Measurements from ENCODE around the gene MST1. TPM values are rescaled to one million over a fixed set of nuclear protein-coding genes. Genes with fewer than 3 reads are reported as not detected.
"Not testable (repeated sequence)": the region's sequence is repeated elsewhere in the genome, so short reads cannot be mapped to it uniquely, and the experiment has no call there.

The MST1 gene
- total RNA-seq, 1 donor from 2014 or later, result 8.3 TPM

GRCh38 chr3:49703443-49703927, 14.2 kb upstream of the MST1 start:
- H3K27ac Mint-ChIP-seq, result no peak overlapping the region
- peaks cover 18% of the 10 kb centered on the region for H3K36me3 Mint-ChIP-seq (ENCODE audit: low read depth)
- DNase-seq (ENCODE audit: low spot score), result peak; percentile 56
- H3K4me1 Mint-ChIP-seq (ENCODE audit: low read depth), result no peaks in the 10 kb centered on the region
- H3K27me3 Mint-ChIP-seq (ENCODE audit: low read depth), result no peaks in the 10 kb centered on the region
- H3K9me3 Mint-ChIP-seq, result no peaks in the 10 kb centered on the region
- H3K4me3 Mint-ChIP-seq (ENCODE audit: low read depth), result no peak overlapping the region
- intact Hi-C loops (cut with micrococcal nuclease), result loop anchor here (1.0 to 2.0 kb wide), 2 partner anchors 15 to 136 kb away; partner anchors contain the start of gene AMIGO3

DNA sequence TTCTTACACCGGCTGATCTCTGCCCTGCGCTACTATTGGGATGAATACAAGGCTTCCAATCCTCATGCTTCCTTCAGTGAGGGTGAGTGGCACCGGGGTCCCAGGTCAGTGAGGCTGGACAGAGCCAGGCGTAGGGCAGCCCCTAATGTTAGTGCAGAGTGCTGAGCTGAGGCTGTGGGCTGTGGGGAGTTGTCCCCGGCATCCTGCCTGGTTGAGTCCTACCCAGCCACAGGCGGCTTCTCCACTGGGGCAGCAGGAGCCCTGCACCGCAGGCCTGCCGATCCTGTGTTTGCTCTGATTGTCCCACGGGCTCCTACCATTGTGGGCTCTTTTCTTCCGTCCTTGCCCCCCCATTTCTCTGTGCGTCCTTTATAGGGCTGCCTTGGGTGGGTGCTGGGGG, 13.4 kb upstream of the MST1 start:
- Mint-ChIP-seq H3K36me3 (ENCODE audit: low read depth) (peaks cover 16% of the 10 kb centered on the region), H3K4me1 (ENCODE audit: low read depth) (no peaks in the 10 kb centered on the region), H3K4me3 (ENCODE audit: low read depth) (no peak overlapping the region), H3K27ac (no peak overlapping the region), H3K27me3 (ENCODE audit: low read depth) (no peaks in the 10 kb centered on the region), H3K9me3 (no peaks in the 10 kb centered on the region)
- DNase-seq (ENCODE audit: low spot score), result no peak
- intact Hi-C loops (cut with micrococcal nuclease), result loop anchor here (1.0 to 2.0 kb wide), 2 partner anchors 16 to 137 kb away; partner anchors contain the start of gene AMIGO3

GRCh38 chr3:49701388-49702077, 12.3 kb upstream of the MST1 start:
- no peak for DNase-seq (ENCODE audit: low spot score)
- no peaks in the 10 kb centered on the region for H3K4me1 Mint-ChIP-seq (ENCODE audit: low read depth)
- H3K4me3 Mint-ChIP-seq (ENCODE audit: low read depth), result no peak overlapping the region
- no peaks in the 10 kb centered on the region for H3K27me3 Mint-ChIP-seq (ENCODE audit: low read depth)
- H3K36me3 Mint-ChIP-seq (ENCODE audit: low read depth), result peaks cover 8% of the 10 kb centered on the region
- no peaks in the 10 kb centered on the region for H3K9me3 Mint-ChIP-seq
- no peak overlapping the region for H3K27ac Mint-ChIP-seq
- intact Hi-C loops (cut with micrococcal nuclease), result loop anchor here (2.0 kb wide), 1 partner anchor 17 kb away; the partner anchor contains the start of gene AMIGO3

GRCh38 chr3:49700453-49701128, 11.3 kb upstream of the MST1 start:
- Mint-ChIP-seq H3K4me1 (ENCODE audit: low read depth) (no peaks in the 10 kb centered on the region), H3K4me3 (ENCODE audit: low read depth) (no peak overlapping the region), H3K36me3 (ENCODE audit: low read depth) (peaks cover 8% of the 10 kb centered on the region), H3K27ac (no peak overlapping the region), H3K27me3 (ENCODE audit: low read depth) (no peaks in the 10 kb centered on the region), H3K9me3 (no peaks in the 10 kb centered on the region)
- DNase-seq (ENCODE audit: low spot score), result no peak
- intact Hi-C loops (cut with micrococcal nuclease), result no loop called here

- Mint-ChIP-seq H3K36me3 (ENCODE audit: low read depth) (peaks cover 8% of the 10 kb centered on the region), H3K4me3 (ENCODE audit: low read depth) (no peak overlapping the region), H3K27ac (no peak overlapping the region), H3K4me1 (ENCODE audit: low read depth) (no peaks in the 10 kb centered on the region), H3K27me3 (ENCODE audit: low read depth) (no peaks in the 10 kb centered on the region), H3K9me3 (no peaks in the 10 kb centered on the region)
- intact Hi-C loops (cut with micrococcal nuclease), result no loop called here
- DNase-seq (ENCODE audit: low spot score), result no peak
Observed at GRCh38 chr3:49700014-49700413, 10.7 kb upstream of the MST1 start.

DNA sequence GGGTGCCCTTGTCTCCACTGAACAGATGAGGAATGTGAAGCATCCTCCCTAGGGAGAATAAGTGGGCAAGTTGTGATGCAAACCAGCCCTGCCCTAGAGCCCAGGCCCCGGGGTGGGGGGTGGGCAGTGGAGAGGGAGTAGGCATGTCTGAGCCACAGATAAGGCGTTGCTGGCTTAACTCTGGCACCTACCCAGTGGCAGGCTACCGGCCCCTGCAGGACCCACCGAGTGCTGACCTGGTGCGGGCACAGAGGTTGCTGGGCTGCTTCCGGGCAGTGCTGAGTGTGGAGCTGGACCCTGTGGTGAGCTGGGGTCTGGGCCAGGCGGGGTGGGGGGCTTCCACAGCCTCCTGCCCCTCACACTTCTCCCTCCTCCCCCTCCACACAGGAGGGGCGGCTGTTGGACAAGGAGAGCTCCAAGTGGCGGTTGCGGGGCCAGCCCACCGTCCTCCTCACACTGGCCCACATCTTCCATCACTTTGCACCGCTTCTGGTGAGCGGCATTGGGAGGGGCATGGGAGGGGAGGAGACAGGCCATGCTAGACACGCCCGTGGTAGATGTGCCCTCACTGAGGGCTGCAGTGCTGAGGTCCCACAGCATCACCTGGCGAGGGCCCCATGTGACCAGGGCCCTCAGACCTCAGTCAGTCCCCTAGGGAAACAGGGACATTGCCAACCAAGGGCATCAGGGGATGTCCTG, 10.2 kb upstream of the MST1 start:
- no peaks in the 10 kb centered on the region for H3K27me3 Mint-ChIP-seq (ENCODE audit: low read depth)
- DNase-seq (ENCODE audit: low spot score), result no peak
- H3K36me3 Mint-ChIP-seq (ENCODE audit: low read depth), result peaks cover 8% of the 10 kb centered on the region
- no peaks in the 10 kb centered on the region for H3K4me1 Mint-ChIP-seq (ENCODE audit: low read depth)
- H3K4me3 Mint-ChIP-seq (ENCODE audit: low read depth), result no peak overlapping the region
- intact Hi-C loops (cut with micrococcal nuclease), result no loop called here
- no peaks in the 10 kb centered on the region for H3K9me3 Mint-ChIP-seq
- no peak overlapping the region for H3K27ac Mint-ChIP-seq

DNA sequence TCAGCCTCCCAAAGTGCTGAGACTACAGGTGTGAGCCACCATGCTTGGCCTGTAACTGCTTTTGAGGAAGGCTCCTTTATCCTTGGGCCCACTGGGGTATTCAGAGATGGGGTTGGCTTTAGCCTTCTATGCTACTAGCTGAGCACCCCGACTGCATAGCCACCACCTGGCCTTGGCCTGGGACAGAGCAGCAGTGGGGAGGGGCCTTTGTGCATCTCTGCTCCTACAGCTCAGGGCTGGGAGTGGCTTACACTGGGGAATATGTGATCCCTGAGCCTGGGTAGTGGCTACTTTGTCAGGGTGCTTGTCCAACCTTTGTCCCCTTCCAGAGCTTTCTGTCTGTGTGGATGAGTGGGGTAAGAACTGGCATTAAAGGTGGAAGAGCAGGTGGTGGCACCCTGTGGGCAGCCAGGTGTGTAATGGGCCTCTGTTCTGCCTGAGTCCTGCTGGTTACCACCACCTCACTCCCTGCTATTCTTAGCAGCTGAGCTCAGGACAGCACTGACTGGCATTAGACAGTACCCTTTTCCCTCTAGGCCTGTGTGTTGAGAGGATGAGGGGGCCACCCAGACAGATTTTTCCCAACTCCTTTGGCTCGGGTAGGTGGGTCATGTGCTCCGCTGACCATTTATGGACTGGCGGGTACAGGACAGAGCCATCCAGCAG, 6.2 kb upstream of the MST1 start:
- H3K27me3 Mint-ChIP-seq (ENCODE audit: low read depth); intact Hi-C loops (cut with micrococcal nuclease); H3K36me3 Mint-ChIP-seq (ENCODE audit: low read depth); H3K4me3 Mint-ChIP-seq (ENCODE audit: low read depth); DNase-seq (ENCODE audit: low spot score); H3K27ac Mint-ChIP-seq; H3K4me1 Mint-ChIP-seq (ENCODE audit: low read depth); H3K9me3 Mint-ChIP-seq: not testable (repeated sequence)

DNA sequence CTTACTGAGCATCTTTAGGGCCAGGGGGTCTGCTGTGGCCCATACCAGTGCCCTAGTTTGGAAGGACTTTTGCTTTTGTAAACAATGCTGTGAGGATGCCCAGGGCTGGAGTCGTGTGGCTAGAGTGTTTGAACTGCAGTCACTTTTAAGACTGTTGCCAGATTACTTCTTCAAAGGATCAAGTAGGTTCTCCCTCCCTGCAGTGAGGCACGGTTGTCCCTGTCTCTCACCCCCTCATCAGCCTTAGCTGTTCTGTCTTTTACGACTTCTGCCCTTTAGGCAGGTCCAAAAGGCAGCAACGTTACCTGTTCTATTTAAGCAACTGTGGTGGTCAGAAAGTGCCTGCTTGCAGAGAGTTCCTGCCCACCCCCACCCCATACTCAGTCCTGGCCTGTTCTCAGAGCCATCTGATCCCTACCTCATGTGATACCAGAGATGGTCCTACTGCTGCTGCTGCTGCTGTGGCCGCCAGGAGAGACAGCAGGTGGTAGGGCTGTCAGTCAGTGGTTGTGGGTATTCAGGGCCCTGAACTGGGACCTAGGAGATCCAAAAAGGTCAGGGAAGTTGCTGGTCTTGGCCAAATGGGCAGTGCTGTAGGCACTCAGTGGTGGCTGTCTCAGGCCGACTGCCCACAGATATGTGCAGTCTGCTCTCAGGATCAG, 5.3 kb upstream of the MST1 start:
- H3K9me3 Mint-ChIP-seq; H3K36me3 Mint-ChIP-seq (ENCODE audit: low read depth); DNase-seq (ENCODE audit: low spot score); H3K4me3 Mint-ChIP-seq (ENCODE audit: low read depth); H3K27me3 Mint-ChIP-seq (ENCODE audit: low read depth); intact Hi-C loops (cut with micrococcal nuclease); H3K27ac Mint-ChIP-seq: not testable (repeated sequence)
- H3K4me1 Mint-ChIP-seq (ENCODE audit: low read depth), result peaks cover 15% of the 10 kb centered on the region

DNA sequence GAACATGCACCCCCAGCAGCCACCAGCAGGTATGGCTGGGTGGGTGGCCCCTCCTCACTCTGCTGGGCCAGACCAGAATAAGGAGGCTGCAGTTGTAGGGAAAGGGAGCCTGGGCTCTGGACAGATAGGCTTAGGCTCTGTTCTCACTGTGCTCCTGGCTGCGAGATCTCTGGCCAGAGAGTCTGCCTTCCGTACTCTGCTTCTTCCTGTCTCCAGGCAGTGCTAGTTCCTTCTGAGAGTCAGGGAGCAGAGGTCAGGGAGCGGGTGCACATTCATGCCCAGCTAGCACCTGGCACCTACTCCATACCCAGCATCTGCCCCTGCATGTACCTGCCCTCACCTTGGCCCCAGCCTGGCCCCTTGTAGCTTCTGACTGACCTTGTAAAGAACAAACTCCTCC, 2.2 kb upstream of the MST1 start:
- H3K4me3 Mint-ChIP-seq (ENCODE audit: low read depth); intact Hi-C loops (cut with micrococcal nuclease); H3K9me3 Mint-ChIP-seq; DNase-seq (ENCODE audit: low spot score); H3K27me3 Mint-ChIP-seq (ENCODE audit: low read depth); H3K27ac Mint-ChIP-seq; H3K36me3 Mint-ChIP-seq (ENCODE audit: low read depth): not testable (repeated sequence)
- peaks cover 18% of the 10 kb centered on the region for H3K4me1 Mint-ChIP-seq (ENCODE audit: low read depth)

DNA sequence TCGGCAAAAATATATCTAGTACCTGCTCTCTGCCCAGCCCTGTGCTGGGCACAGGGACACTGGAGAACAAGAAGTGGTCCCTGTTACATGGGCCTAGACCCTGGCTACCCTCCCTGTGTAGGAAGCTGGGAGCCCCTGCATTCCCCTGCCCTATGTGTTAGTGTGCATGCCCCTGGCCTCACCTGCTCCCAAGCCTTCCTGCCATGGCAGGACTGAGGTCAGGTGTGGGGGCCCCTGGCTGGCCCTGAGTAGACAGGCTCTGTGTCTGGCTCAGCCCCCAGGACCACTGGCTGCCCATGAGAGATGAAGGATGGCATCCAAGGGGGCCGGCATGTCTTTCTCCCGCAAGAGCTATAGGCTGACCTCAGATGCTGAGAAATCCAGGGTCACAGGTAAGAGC, 1.6 kb upstream of the MST1 start:
- H3K4me3 Mint-ChIP-seq (ENCODE audit: low read depth), result peak overlapping the region; percentile 96
- intact Hi-C loops (cut with micrococcal nuclease); DNase-seq (ENCODE audit: low spot score); H3K36me3 Mint-ChIP-seq (ENCODE audit: low read depth); H3K9me3 Mint-ChIP-seq; H3K27ac Mint-ChIP-seq; H3K27me3 Mint-ChIP-seq (ENCODE audit: low read depth): not testable (repeated sequence)
- peaks cover 18% of the 10 kb centered on the region for H3K4me1 Mint-ChIP-seq (ENCODE audit: low read depth)

DNA sequence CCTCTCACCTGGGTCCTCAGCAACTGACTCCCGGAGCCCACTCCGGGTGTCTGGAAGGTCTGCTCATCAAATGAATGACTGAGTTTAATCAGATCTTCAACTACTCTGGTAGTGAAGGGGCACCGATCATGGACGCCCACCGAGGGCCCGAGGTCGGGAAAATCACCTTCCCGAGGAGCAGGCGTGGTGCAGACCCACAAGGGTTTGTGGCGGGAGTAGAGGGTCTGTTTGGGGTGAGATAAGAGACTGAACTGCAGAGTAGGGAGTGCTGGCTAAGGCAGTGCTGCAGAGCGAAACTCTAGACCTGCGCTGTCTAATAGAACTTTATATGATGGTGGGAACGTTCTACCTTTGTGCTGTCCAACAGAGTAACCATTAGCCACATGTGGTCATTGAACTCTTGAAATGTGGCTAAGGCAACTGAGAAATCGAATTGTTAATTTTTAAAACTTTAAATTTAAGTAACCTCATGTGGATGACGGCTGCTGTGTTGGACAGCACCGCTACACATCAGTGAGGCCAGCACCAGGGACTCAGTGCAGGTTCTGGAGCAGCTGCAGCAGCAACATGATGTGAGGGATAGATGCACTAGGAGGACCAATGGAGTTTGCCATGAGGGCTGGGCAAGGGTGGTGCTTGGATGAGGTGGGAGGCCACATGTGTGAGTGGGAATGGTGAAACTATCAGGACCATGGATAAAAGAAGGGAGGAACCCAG, 792 bp upstream of the MST1 start:
- Mint-ChIP-seq H3K4me1 (ENCODE audit: low read depth) (peaks cover 18% of the 10 kb centered on the region), H3K4me3 (ENCODE audit: low read depth) (peak overlapping the region; percentile 96), H3K27ac (peak overlapping the region; percentile 94)
- DNase-seq (ENCODE audit: low spot score); H3K27me3 Mint-ChIP-seq (ENCODE audit: low read depth); H3K36me3 Mint-ChIP-seq (ENCODE audit: low read depth); H3K9me3 Mint-ChIP-seq: not testable (repeated sequence)
- intact Hi-C loops (cut with micrococcal nuclease), result loop anchor here (1.0 kb wide), 1 partner anchor 16 kb away; the partner anchor contains the start of gene APEH
